HepG2 (cell line): Measurements from ENCODE around the gene ABCB6. TPM values are rescaled to one million over a fixed set of nuclear protein-coding genes. Genes with fewer than 3 reads are reported as not detected.
A peak's percentile ranks its signal among the peaks of the same experiment; 100 is the strongest.

Experiments used
- AKAP8 ChIP-seq: sonication (generic); formaldehyde crosslinking; IDR thresholded peaks from 2 replicates; pipeline ENCODE4 v1.5.1; 2020; ENCODE audit warnings: mild to moderate bottlenecking, missing genetic modification reagents
- CBX5 ChIP-seq: sonication (generic); formaldehyde crosslinking; IDR thresholded peaks from 2 replicates; pipeline ENCODE4 v1.4.0; 2020; ENCODE audit warnings: missing genetic modification reagents, borderline replicate concordance
- ESRRA ChIP-seq: sonication (generic); formaldehyde crosslinking; IDR thresholded peaks from 2 replicates; pipeline ENCODE4 v1.5.1; 2020; ENCODE audit warnings: mild to moderate bottlenecking, low read depth, missing genetic modification reagents
- ETV6 ChIP-seq: sonication (generic); formaldehyde crosslinking; conservative IDR thresholded peaks from 2 replicates; pipeline ENCODE4 v1.4.0; 2020; ENCODE audit warnings: missing genetic modification reagents
- HOXA7 ChIP-seq: sonication (generic); formaldehyde crosslinking; IDR thresholded peaks from 2 replicates; pipeline ENCODE4 v1.8.1; 2022; ENCODE audit warnings: mild to moderate bottlenecking, missing genetic modification reagents, moderate library complexity
- MTF1 ChIP-seq: sonication (generic); formaldehyde crosslinking; IDR thresholded peaks from 2 replicates; pipeline ENCODE4 v1.5.0; 2020; ENCODE audit warnings: missing genetic modification reagents
- NFYC ChIP-seq: IDR thresholded peaks from 2 replicates; pipeline ENCODE4 v1.6.1; 2016; ENCODE audit warnings: missing genetic modification reagents, missing compliant biosample characterization
- POGZ ChIP-seq: sonication (generic); formaldehyde crosslinking; IDR thresholded peaks from 2 replicates; pipeline ENCODE4 v1.4.0; 2020; ENCODE audit warnings: mild to moderate bottlenecking, missing genetic modification reagents
- RFXANK ChIP-seq: IDR thresholded peaks from 2 replicates; pipeline ENCODE4 v1.6.1; 2016
- SMAD9 ChIP-seq: sonication (generic); formaldehyde crosslinking; IDR thresholded peaks from 2 replicates; pipeline ENCODE4 v1.5.1; 2020; ENCODE audit warnings: mild to moderate bottlenecking, missing genetic modification reagents
- SP140L ChIP-seq: sonication (generic); formaldehyde crosslinking; IDR thresholded peaks from 2 replicates; pipeline ENCODE4 v1.4.0; 2020; ENCODE audit warnings: missing genetic modification reagents, borderline replicate concordance
- STAG1 ChIP-seq: sonication (generic); formaldehyde crosslinking; IDR thresholded peaks from 2 replicates; pipeline ENCODE4 v1.4.0; 2020; ENCODE audit warnings: missing genetic modification reagents
- TGIF2 ChIP-seq: IDR thresholded peaks from 2 replicates; pipeline ENCODE4 v1.6.1; 2016; ENCODE audit warnings: control low read depth, missing compliant biosample characterization
- ZFP1 ChIP-seq: IDR thresholded peaks from 2 replicates; pipeline ENCODE4 v1.6.1; 2016
- ZNF160 ChIP-seq: sonication (generic); formaldehyde crosslinking; IDR thresholded peaks from 2 replicates; pipeline ENCODE4 v1.8.0; 2022; ENCODE audit warnings: mild to moderate bottlenecking, inconsistent platforms, missing genetic modification reagents
- ZNF543 ChIP-seq: sonication (generic); formaldehyde crosslinking; IDR thresholded peaks from 2 replicates; pipeline ENCODE4 v1.4.0; 2020; ENCODE audit warnings: mild to moderate bottlenecking, missing genetic modification reagents
- ZNF644 ChIP-seq: IDR thresholded peaks from 2 replicates; pipeline ENCODE4 v1.6.1; 2016; ENCODE audit warnings: low read depth
- ZNF703 ChIP-seq: sonication (generic); formaldehyde crosslinking; IDR thresholded peaks from 2 replicates; pipeline ENCODE4 v1.5.1; 2020; ENCODE audit warnings: missing genetic modification reagents, mild to moderate bottlenecking, moderate library complexity, borderline replicate concordance
- ZNF766 ChIP-seq: sonication (generic); formaldehyde crosslinking; IDR thresholded peaks from 2 replicates; pipeline ENCODE4 v1.5.0; 2020; ENCODE audit warnings: missing genetic modification reagents, borderline replicate concordance
- ZSCAN20 ChIP-seq: sonication (generic); formaldehyde crosslinking; IDR thresholded peaks from 2 replicates; pipeline ENCODE4 v1.4.0; 2020; ENCODE audit warnings: missing genetic modification reagents, mild to moderate bottlenecking, borderline replicate concordance
- polyA plus RNA-seq, 8 experiments: library from polyadenylated mRNA; depleted of rRNA in 3 of 8; stranded (reverse) in 7 of 8; unstranded in 1 of 8; fragments of >200 nt; fragmentation: Illumina TruSeq in 4 of 8; extraction: Trizol in 4 of 8; gene quantifications; 2 replicates each; pipeline versions ENCODE4 v1.2.1 to v1.2.3, GENCODE V29; 2011 to 2016; ENCODE audit warnings: low read depth in 4 of 8, missing spikeins in 1 of 8, mixed read lengths in 1 of 8; ENCODE audit not compliant: insufficient read depth in 1 of 8
- total RNA-seq, 5 experiments: library from RNA; depleted of rRNA; stranded (reverse); fragments of >200 nt; fragmentation: Illumina TruSeq; extraction: Trizol; gene quantifications; 2 replicates each; pipeline ENCODE4 v1.2.3, GENCODE V29; 2016; ENCODE audit warnings: low read depth in 1 of 5
- TF ChIP-seq, protein P1 (sequence below): sonication (generic); formaldehyde crosslinking; IDR thresholded peaks from 2 replicates; pipeline ENCODE4 v1.5.0; 2020; ENCODE audit warnings: mild to moderate bottlenecking, missing genetic modification reagents, moderate library complexity
- TF ChIP-seq, protein P2 (sequence below): sonication (generic); formaldehyde crosslinking; IDR thresholded peaks from 2 replicates; pipeline ENCODE4 v1.9.0; 2021; ENCODE audit warnings: missing genetic modification reagents, mild to moderate bottlenecking, borderline replicate concordance
- TF ChIP-seq, protein P3 (sequence below): IDR thresholded peaks from 2 replicates; pipeline ENCODE4 v1.6.1; 2016; ENCODE audit warnings: missing compliant biosample characterization, missing genetic modification reagents, borderline replicate concordance
- TF ChIP-seq, protein P4 (sequence below): sonication (generic); formaldehyde crosslinking; IDR thresholded peaks from 2 replicates; pipeline ENCODE4 v1.9.0; 2021; ENCODE audit warnings: missing genetic modification reagents, mild to moderate bottlenecking, borderline replicate concordance

ABCB6 gene
- total and polyA plus RNA-seq, 2 of the 13 experiments (the other 11 are each of a cell fraction or from before 2014, with no cell fraction given): 91.1 to 137 TPM

DNA sequence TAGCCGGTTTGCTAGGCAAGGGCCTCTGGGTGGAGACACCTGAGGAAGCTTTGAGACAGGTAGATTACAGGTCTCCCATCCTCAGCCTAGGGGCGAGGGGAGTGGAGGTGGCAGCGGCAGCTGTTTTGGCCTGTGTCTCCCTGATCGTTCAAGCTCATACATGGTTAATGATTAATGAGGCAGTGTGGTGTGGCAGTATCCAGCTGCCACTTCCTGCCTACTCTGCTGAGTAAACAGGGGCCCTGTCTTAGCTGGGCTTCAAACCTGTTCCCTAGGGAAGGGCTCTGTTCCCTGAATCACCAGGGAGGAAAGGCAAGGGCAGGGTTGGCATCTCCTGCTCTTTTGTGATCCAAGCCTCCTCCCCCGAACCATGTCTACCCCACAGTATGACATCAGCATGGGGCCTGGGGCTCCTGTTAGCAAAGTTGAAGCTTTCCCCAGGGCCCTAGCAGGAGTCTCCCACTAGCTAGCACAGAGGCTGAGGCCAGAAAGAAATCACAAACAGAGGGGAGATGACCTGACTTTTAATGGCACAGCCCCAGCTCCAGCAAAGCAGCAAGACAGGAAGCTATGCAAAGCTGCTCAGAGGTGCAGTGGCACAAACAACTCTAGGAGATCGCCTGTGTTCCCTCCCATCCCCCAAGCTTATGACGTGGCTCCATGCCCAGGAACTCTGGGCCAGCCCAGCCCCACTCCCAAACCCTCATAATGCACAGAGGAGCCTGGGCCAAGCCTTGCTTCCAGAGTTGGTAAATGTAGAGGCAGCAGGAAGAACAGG lies 30.6 kb upstream of the ABCB6 start (continued):
- TF ChIP-seq, protein P1, sequence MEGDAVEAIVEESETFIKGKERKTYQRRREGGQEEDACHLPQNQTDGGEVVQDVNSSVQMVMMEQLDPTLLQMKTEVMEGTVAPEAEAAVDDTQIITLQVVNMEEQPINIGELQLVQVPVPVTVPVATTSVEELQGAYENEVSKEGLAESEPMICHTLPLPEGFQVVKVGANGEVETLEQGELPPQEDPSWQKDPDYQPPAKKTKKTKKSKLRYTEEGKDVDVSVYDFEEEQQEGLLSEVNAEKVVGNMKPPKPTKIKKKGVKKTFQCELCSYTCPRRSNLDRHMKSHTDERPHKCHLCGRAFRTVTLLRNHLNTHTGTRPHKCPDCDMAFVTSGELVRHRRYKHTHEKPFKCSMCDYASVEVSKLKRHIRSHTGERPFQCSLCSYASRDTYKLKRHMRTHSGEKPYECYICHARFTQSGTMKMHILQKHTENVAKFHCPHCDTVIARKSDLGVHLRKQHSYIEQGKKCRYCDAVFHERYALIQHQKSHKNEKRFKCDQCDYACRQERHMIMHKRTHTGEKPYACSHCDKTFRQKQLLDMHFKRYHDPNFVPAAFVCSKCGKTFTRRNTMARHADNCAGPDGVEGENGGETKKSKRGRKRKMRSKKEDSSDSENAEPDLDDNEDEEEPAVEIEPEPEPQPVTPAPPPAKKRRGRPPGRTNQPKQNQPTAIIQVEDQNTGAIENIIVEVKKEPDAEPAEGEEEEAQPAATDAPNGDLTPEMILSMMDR (CRISPR knock-in tag): no peak
- TF ChIP-seq, protein P2, sequence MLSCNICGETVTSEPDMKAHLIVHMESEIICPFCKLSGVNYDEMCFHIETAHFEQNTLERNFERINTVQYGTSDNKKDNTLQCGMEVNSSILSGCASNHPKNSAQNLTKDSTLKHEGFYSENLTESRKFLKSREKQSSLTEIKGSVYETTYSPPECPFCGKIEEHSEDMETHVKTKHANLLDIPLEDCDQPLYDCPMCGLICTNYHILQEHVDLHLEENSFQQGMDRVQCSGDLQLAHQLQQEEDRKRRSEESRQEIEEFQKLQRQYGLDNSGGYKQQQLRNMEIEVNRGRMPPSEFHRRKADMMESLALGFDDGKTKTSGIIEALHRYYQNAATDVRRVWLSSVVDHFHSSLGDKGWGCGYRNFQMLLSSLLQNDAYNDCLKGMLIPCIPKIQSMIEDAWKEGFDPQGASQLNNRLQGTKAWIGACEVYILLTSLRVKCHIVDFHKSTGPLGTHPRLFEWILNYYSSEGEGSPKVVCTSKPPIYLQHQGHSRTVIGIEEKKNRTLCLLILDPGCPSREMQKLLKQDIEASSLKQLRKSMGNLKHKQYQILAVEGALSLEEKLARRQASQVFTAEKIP (CRISPR knock-in tag): no peak
- TF ChIP-seq RFXANK (CRISPR knock-in tag) (no peak), ZNF703 (CRISPR knock-in tag) (no peak), SP140L (0 out of 2 replicates have a peak, but pooled peaks have one; percentile 17), HOXA7 (CRISPR knock-in tag) (no peak), SMAD9 (CRISPR knock-in tag) (no peak), ZSCAN20 (CRISPR knock-in tag) (no peak), AKAP8 (CRISPR knock-in tag) (peak; percentile 58; the same call in 1 of the 2 replicates), ETV6 (CRISPR knock-in tag) (no peak), MTF1 (CRISPR knock-in tag) (no peak), ZFP1 (CRISPR knock-in tag) (0 out of 2 replicates have a peak, but pooled peaks have one; percentile 43), POGZ (no peak), TGIF2 (CRISPR knock-in tag) (peak; percentile 61; the same call in 1 of the 2 replicates), CBX5 (CRISPR knock-in tag) (peak; percentile 55; the same call in 1 of the 2 replicates), STAG1 (CRISPR knock-in tag) (no peak), ZNF766 (CRISPR knock-in tag) (no peak; the same call in 1 of the 2 replicates), ZNF543 (no peak; the same call in 1 of the 2 replicates), ZNF644 (CRISPR knock-in tag) (0 out of 2 replicates have a peak, but pooled peaks have one; percentile 35), ZNF160 (CRISPR knock-in tag) (0 out of 2 replicates have a peak, but pooled peaks have one; percentile 9), NFYC (no peak), ESRRA (CRISPR knock-in tag) (no peak)
- TF ChIP-seq, protein P3, sequence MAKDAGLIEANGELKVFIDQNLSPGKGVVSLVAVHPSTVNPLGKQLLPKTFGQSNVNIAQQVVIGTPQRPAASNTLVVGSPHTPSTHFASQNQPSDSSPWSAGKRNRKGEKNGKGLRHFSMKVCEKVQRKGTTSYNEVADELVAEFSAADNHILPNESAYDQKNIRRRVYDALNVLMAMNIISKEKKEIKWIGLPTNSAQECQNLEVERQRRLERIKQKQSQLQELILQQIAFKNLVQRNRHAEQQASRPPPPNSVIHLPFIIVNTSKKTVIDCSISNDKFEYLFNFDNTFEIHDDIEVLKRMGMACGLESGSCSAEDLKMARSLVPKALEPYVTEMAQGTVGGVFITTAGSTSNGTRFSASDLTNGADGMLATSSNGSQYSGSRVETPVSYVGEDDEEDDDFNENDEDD (CRISPR knock-in tag): no peak
- TF ChIP-seq, protein P4, sequence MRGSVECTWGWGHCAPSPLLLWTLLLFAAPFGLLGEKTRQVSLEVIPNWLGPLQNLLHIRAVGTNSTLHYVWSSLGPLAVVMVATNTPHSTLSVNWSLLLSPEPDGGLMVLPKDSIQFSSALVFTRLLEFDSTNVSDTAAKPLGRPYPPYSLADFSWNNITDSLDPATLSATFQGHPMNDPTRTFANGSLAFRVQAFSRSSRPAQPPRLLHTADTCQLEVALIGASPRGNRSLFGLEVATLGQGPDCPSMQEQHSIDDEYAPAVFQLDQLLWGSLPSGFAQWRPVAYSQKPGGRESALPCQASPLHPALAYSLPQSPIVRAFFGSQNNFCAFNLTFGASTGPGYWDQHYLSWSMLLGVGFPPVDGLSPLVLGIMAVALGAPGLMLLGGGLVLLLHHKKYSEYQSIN (CRISPR knock-in tag): no peak
